Cardiac septum (tissue), 1 donor: ENCODE results near the gene ALOX15. TPM values are rescaled to one million over a fixed set of nuclear protein-coding genes. Genes with fewer than 3 reads are reported as not detected.
"Not testable (repeated sequence)": the region's sequence is repeated elsewhere in the genome, so short reads cannot be mapped to it uniquely, and the experiment has no call there.

Experiments
- DNase-seq: peaks from one replicate; pipeline ENCODE4 v3.0.0-alpha.2; 2020; ENCODE audit warnings: low spot score
- intact Hi-C: fragments of 100-400 bp; cut with DNase I; formaldehyde crosslinking; loops from one replicate; pipeline ENCODE4 v1.14.0; 2022
- long read RNA-seq: library from polyadenylated mRNA; unstranded; transcript quantifications from one replicate; pipeline ENCODE4 v2.0.0, GENCODE V29; 2021
- total RNA-seq: library from RNA; stranded (reverse); fragmentation: NEBNext Ultra II Directional; extraction: Animal tissue kit (Norgen Biotek cat#: 25700); gene quantifications from one replicate; pipeline ENCODE4 v1.2.1, GENCODE V29; 2021
- donor health status: DM: no; HTN: no; CAD: no.

Gene ALOX15, protein sequence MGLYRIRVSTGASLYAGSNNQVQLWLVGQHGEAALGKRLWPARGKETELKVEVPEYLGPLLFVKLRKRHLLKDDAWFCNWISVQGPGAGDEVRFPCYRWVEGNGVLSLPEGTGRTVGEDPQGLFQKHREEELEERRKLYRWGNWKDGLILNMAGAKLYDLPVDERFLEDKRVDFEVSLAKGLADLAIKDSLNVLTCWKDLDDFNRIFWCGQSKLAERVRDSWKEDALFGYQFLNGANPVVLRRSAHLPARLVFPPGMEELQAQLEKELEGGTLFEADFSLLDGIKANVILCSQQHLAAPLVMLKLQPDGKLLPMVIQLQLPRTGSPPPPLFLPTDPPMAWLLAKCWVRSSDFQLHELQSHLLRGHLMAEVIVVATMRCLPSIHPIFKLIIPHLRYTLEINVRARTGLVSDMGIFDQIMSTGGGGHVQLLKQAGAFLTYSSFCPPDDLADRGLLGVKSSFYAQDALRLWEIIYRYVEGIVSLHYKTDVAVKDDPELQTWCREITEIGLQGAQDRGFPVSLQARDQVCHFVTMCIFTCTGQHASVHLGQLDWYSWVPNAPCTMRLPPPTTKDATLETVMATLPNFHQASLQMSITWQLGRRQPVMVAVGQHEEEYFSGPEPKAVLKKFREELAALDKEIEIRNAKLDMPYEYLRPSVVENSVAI
- total RNA-seq: 0.35 TPM
- long read RNA-seq: 0 reads

DNA sequence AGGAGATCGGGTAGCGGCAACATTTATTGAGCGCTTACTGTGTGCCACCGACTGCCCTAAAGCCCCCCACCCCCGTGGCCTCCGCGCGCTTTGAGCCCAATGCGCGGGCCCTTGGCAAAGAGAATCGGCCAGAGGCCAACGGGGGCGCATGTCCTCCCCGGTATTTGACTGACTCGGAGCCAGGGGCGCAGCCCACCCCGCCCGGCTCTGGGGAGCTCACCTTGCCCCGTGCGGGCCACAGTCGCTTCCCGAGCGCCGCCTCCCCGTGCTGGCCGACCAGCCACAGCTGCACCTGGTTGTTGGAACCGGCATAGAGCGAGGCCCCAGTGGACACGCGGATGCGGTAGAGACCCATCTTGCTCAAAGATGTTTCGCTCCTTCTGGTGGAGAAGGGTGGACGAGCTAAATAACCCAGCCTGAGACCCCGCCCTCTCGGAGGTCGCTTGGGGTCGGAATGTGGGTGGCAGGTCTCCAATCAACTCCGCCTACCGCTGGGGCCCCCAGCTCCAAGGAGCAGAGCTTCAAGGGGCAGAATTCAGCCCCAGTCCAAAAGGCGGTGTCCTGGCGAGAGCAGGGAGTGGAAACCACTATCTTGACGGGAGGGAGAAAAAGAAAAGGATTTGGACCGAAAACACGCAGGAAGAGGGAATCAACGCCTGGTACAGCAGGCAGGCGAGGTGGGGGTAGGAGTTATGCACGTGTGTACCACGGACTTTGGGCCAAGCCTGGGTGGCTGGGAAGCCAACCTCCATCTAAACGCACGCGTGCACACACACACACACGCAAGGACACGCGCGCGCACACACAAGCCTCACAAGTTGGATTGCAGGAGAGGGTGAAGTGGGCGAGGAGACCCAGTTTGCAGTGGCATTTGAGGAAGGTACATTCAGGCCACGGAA is at the start of gene ALOX15:
ALOX15 (minus strand) TSS at position 382 of the 899 bp plus-strand sequence; CDS start at position 355, 27 bp downstream.
- no peak for DNase-seq
- intact Hi-C loops: no loop called here

- intact Hi-C loops: no loop called here
- no peak for DNase-seq
Measured at GRCh38 chr17:4690745-4691144, 49.3 kb upstream of the ALOX15 start.

DNA sequence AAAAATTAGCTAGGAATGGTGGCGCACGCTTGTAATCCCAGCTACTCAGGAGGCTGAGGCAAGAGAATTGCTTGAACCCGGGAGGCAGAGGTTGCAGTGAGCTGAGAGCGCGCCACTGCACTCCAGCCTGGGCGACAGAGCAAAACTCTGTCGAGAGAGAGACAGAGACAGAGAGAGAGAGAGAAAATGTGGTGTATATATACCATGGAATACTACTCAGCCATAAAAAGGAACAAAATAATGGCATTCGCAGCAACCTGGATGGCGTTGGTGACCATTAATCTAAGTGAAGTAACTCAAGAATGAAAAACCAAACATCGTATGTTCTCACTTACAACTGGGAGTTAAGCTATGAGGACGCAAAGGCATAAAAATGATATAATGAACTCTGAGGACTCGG is 48.4 kb upstream of the ALOX15 start:
- intact Hi-C loops: not testable (repeated sequence)

GRCh38 chr17:4683739-4684138 is 42.3 kb upstream of the ALOX15 start:
- DNase-seq, intact Hi-C loops: not testable (repeated sequence)

More for the DNA sequence above, 48.4 kb upstream of the ALOX15 start:
- not testable (repeated sequence) for DNase-seq

- intact Hi-C loops: no loop called here
- DNase-seq: no peak
Measured at GRCh38 chr17:4679658-4680057, 38.2 kb upstream of the ALOX15 start.

DNA sequence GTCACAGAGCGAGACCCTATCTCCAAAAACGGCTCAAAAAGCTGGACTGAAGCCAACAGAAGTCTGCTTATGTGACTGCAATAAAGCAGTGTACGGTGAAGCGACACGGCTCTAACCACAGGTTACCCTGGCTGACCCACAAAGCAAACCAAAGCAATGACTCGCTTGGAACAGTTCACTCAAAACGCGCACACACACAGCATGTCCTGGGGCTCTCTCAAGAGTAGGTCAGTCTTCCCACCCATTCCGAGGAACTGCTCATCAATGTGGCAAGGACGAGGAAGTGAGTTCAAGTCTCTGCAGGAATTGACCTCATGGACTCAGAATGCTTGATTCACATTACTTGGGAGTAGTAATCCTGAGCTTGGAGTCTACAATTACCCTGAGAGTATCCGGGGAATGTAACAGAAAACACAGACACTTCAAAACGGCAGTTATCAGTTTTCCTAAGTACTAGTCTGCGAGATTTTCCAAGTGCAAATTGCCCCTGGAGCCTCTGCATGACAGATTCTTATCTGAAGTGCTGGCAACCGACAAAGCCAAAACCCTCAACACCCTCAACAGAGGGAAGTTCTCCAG is 37.1 kb upstream of the ALOX15 start:
- no peak for DNase-seq
- intact Hi-C loops: no loop called here

- intact Hi-C loops: no loop called here
- DNase-seq: no peak
Measured at GRCh38 chr17:4676791-4677190, 35.3 kb upstream of the ALOX15 start.

DNA sequence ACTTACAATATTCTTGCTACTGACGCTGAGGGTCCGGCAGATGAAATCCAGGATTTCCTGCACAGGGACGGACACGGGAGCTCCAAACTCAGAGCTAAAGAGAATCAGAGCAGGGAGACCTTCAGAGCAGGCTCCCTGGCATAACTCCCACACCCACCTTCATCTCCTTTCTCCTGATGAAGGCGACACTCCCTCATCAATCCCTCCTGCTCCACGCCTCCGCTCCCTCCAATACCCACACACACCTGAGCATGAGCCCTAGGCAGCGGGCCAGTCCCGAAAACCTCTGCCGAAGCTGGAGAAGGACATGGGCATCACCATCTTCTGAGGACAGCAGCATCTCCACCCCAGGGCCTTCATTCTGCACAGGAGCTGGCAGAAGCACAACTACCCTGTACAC is 34.3 kb upstream of the ALOX15 start:
- no peak for DNase-seq
- intact Hi-C loops: no loop called here

DNA sequence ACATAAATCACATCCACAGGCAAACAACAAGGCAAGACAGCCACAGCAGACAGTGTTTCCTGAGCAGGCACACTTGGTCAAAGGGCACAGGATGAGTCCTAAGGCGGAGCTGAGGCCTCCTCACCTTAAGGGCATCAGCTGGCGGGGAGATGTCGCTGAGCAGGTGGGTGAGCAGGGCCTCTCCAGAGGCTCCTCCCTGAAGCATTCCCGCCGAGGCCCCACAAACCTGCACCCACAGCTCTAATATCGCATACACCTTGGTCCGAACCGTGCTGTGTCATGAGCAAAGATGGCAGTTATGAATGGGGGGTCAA is 33.2 kb upstream of the ALOX15 start:
- intact Hi-C loops: no loop called here
- DNase-seq: no peak

- DNase-seq: no peak
- intact Hi-C loops: no loop called here
Measured at GRCh38 chr17:4673986-4674684, 32.7 kb upstream of the ALOX15 start.

DNA sequence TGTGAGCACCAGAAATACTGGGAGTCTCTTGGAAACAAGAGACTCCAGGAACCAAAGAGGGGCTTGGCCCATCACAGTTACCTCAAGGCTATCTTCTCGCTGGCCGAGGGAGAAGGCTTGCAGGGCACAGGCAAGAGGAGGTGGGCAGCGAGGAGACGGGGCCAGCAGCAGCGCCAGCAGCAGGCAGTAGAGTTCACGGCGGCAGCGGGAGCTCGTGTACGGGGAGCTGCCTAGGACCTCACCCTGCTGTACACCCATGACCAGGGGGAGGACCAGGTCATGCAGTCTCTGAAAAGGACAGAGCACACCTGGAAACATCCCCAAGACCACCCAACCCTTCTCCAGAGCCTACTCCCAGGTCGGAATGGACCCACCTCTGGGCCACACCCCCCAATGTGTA is 31.7 kb upstream of the ALOX15 start:
- DNase-seq: no peak

DNA sequence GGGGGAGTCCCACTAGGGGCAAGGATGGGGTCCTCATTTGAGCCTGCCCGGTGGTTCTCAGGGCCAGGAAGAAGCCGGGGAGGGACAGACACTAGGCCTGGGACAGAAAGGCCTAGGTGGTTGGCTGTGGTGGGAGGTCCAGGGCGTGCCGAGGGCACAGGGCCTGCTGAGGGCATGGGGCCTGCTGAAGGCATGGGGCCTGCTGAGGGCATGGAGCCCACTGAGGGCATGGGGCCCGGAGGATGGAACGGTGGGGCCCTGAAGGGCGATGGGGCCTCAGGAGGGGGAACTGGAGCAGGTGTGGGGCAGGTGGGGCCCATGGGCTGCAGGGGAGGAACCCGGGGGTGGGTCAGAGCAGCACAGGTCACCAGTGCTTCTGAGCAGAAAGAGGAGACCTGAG is 31.3 kb upstream of the ALOX15 start:
- intact Hi-C loops: no loop called here
- no peak for DNase-seq

More for the DNA sequence above, 31.7 kb upstream of the ALOX15 start:
- intact Hi-C loops: no loop called here

GRCh38 chr17:4672055-4672630 is 30.7 kb upstream of the ALOX15 start:
- intact Hi-C loops: no loop called here
- no peak for DNase-seq

GRCh38 chr17:4667166-4667565 is 25.7 kb upstream of the ALOX15 start:
- intact Hi-C loops: no loop called here
- no peak for DNase-seq

DNA sequence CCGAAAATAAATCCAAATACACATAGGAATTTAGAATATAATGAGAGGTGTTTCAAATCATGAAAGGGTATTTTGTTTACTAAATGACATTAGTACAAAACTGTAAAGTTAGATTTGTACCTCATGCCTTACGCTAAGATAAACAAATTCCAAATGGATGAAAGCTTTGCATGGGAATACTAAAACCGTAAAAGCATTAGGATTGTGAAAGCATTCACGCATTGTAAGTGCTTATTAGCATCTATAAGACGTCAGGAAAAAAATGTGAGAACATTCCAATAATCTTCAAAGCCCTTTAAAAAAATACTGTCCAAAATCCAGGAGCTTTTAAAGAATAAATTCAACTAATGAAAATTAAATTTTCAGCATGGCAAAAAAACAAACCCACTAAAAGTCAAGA is 24.8 kb upstream of the ALOX15 start:
- no peak for DNase-seq
- intact Hi-C loops: no loop called here

- DNase-seq: no peak
- intact Hi-C loops: no loop called here
Measured at GRCh38 chr17:4665027-4665426, 23.5 kb upstream of the ALOX15 start.

GRCh38 chr17:4664230-4664629 is 22.8 kb upstream of the ALOX15 start:
- DNase-seq: no peak
- intact Hi-C loops: no loop called here

DNA sequence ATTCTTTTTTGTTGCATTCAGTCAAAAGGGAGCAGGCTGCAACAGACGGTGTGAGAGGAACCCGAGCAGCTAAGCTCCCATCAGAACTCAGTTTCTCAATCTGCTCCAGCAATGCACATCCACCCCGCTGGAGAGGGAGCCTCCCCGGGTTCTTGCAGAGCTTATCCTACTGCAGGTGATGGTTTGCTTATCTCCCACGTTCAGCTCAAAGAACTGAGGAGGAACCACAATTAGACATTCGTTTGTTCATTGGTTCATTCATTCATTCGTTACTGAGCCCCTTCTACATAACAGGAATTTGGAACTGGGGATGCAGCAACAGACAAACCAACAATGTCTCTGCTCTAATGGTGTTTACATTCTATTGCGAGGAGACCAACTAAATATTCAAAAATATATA is 22.2 kb upstream of the ALOX15 start:
- no peak for DNase-seq
- intact Hi-C loops: no loop called here
